T1000 (cell line): ENCODE results near the gene CD7.

Experiments used
- DNase-seq: peaks from one replicate; lab custom pipeline; 2025; ENCODE audit warnings: mixed read lengths; lab: John Stamatoyannopoulos, UW

The CD7 gene

DNA sequence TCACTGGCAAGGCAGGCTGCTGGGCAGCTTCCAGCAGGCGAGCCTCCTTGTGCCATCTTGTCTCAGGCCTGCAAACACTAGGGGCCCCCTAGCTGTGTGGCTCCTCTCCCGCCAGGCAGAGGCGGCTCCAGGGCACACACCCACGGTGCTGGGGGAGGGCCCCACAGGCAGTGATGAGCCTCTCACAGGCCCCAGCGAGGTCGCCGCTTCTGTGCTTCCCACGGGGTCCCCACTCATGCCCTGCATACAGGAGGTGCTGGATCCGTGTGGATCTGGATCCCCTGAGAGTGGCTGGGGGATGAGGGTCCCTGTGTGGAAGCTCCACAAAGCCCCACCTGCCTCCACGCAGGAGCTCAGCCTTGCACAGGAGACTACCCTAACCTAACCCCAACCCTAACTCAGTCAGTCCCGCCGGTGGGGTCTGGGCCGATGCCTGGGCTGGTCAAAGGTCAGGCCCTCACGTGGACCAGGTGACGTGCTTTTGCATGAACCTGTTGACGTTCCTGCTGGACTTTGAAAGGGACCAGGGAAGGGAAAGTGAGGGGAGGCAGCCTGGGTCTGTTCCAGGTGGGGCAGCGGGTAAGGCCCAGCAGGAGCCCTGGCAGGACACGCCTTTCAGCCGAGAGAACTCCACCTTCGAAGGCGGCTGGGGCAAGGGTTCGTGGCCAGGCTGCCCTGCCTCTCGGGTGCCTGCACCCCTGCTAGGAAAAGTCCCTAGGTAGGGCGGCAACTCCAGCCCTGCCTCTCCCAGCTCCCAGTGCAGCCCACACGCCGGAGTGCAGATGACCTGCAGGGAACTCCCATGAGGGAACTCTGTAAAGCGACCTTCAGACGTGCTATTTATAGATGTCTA is 11.0 kb upstream of the CD7 start:
- no peak for DNase-seq

DNA sequence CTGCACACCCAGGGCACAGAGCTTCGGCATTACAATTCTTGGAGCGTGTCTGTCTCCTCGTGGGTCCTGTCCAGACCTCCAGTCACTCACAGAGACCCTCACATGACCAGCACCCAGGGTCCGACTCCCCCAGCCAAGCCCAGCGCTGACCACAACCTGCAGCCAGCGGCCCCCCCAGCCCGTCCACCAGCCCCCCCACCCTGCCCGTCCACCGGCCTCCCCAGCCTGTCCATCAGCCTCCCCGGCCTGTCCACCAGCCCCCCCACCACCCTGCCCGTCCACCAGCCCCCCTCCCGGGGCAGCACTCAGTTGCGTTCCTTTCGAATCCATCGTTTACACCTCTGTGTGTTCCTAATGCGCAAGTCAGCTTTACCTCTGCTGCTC is 10.3 kb upstream of the CD7 start:
- DNase-seq = no peak

DNA sequence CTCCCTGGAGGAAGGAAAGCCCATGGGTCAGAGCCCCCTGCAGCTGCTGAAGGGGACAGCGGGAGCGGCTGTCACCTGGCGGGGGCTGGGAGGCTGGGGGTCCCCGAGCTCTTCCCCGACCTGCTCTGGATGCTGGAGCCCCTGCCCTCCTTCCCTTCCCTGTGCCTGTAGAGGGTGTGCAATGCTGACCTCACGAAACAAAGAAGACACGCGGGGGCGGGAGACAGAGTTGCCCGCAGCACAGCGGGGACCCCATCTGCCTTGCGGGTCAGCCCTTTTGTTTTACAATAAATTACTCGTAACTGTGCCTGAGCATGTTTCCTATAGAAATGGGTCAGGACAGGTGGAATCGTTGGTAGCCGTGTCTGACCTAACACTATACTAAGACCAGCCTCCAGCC is 9.9 kb upstream of the CD7 start:
- DNase-seq = no peak

GRCh38 chr17:82325286-82326180 is 8.1 kb upstream of the CD7 start:
- DNase-seq = no peak

GRCh38 chr17:82324566-82325285 is 7.3 kb upstream of the CD7 start:
- DNase-seq = no peak

DNA sequence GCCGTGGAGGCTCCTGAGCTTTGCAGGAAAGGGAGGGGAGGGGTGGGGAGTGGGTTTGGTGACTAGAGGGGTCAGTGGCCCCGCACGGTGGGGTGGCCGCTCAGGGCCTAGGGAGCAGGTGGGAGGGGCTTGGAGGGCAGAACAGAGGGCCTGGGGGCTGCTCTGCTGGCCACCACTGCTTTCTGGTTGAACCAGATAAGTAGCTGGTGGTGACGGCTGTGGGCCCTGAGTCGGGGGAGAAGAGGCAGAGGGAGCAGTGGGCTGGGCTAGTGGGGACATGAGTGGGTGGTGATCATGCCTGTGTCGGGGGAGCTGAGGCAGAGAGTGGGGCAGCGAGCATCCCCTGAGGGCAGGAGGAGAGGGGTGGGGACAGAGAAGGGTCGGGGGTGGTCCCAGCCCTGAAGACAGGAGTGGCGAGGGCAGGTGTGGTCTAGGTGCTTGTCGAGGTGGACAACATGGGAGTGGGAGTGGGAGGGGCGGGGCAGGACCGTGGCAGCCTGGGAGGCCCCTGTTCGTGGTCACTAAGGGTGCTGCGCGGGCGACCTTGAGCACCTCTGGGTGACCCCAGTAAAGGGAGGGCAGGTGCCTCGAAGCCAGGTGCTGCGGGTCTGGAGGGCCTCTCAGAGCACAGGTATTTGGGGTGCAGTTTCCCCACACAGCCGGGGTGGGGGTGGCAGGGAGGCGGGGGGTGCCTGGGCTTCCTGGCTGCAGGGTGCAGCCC is 6.3 kb upstream of the CD7 start:
- DNase-seq = no peak

GRCh38 chr17:82322526-82323453 is 5.4 kb upstream of the CD7 start:
- DNase-seq = no peak

- no peak for DNase-seq
Observed at GRCh38 chr17:82321947-82322466, 4.6 kb upstream of the CD7 start.

DNA sequence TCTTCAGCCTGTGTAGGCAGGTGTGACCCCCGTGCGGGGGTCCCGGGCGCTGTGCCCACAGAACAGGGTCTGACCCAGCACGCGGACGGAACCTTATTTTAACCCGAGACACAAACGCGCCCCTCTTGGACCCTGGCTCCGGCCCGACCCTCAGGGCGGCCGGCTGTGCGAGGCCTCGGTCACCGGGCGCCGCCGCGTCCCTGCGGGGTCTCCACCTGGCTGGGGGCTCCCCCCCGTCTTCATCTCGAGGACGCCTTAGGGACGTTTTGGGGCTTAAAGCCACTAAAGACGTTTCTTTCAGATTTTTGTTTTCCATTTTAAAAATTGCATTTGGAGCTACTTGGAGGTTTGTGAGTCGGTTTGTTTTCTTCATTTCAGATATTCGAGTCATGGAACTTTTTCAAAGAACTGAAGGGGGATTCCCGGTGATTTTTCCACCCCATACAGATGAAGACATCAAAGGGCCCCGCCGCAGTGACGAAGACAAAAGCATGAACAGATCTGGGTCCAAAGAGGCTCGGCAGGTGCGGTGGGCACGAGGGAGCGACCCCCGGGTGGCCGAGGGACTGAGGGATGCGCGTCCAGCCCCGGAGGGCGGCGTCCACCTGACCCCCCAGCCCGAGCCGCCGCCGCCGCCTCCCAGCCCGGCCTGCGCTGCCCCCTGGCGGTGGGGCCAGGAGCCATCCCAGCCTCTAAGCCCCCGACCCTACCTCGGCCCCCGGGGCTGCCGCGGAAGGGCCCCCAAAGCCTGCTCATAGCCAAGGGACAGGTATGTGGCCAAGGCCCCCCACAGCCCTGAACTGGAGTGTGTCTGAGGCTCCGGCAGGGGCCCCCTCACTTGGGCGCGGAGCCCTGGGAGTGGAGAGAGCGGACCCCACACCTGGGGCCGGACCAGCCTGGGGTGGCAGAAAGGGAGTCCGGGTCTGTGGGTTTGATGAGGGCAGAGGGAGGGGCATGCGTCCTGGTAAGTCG is 3.8 kb upstream of the CD7 start:
- no peak for DNase-seq

GRCh38 chr17:82320140-82320840 is 2.9 kb upstream of the CD7 start:
- DNase-seq = no peak

GRCh38 chr17:82319619-82320062 is 2.2 kb upstream of the CD7 start:
- DNase-seq = no peak

GRCh38 chr17:82318772-82319606 is 1.6 kb upstream of the CD7 start:
- DNase-seq = no peak

GRCh38 chr17:82318169-82318498 is 726 bp upstream of the CD7 start:
- DNase-seq = no peak

- DNase-seq = no peak
Observed at GRCh38 chr17:82316651-82317393, 586 bp downstream of the CD7 start.

DNA sequence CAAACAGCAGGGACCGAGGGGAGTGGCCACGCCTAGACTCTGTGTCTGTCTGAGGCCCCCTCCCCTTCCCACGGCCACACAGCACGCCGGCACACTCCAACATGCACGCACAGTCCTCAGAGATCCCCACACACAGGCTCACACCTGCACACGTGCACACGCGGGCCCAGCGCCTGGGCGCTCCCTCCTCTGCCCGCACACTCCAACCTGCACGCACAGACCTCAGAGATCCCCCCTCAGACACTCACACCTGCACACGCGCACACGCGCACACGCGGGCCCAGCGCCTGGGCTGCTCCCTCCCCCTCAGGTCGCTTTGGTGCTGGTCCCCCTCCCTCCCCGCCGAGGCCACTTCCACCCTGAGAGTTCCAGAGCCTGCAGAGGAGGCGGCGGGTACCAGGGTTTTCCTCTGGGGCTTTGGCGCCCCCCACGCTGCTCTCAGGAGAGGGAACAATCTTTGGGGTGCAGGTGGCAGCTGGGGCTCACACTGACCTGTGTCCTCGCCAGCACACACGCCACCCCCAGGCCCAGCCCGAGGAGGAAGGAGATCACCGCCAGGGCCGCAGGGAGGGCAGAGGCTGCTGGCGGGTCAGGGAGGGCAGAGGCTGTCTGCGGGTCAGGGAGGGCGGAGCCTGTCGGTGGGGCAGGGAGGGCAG is 1.6 kb downstream of the CD7 start:
- DNase-seq = no peak
